Measurements from ENCODE around the gene ZNF609. TPM values are rescaled to one million over a fixed set of nuclear protein-coding genes. Genes with fewer than 3 reads are reported as not detected.
A peak's percentile ranks its signal among the peaks of the same experiment; 100 is the strongest.
"Not testable (repeated sequence)": the region's sequence is repeated elsewhere in the genome, so short reads cannot be mapped to it uniquely, and the experiment has no call there.

ZNF609 gene
- total RNA-seq, 1 experiment from 2014 or later: 35.0 TPM

DNA sequence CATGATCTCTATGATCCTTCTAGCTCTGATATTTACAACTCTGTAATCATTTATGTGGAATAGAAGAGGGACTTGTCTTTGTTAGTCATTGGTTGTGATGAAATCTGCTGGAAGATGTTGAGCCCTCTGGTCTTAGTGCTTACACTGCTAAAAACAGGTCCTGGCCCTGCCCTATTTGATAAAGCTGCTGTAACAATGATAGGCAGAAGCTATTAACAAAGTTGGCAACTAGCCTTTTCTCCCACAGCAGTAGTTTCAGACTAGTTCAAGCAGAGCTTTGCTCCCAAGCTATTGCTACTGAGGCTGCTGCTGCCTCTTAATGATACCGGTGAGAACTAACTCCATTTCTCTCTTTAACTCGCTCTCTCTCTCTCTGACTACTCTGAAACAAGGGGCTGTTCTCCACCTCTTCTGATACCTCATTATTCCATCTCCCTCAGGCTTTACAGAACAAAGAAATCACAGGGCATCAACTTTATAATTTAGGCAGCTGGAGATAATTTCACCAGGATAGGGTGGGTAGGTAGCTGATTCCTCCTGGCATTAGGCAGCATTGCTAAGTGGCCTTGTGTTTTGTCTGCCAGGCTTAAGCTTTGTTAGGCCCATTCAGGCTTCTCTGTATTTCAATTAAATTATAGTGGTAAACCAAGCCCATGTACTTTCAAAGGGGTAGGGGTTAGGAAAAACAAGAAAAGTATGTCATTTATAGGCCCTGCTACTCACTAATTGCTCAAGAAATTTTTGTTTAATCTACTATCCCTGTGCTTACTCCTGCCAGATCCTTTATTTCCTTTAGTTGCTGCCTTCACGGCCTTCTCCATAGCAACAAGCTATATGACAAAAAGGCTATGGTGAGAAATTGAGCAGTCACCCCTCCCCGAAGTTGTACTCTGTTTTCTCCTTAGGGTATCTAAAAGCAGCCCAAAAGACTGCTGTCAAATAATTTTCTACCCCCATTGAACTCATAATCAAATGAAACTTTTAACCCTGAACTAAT lies 175.4 kb downstream of the ZNF609 start:
- ChIA-PET CTCF (no interaction called here), POLR2A (ENCODE audit: low non-redundant PET) (no interaction called here)
- Histone ChIP-seq H3K27ac (ENCODE audit: low read depth, low read length, poor library complexity, severe bottlenecking) (peak overlapping the region; percentile 24), H3K9me3 (ENCODE audit: low read depth, low read length, poor library complexity, severe bottlenecking) (peaks cover 6% of the 10 kb centered on the region), H3K4me1 (ENCODE audit: insufficient read depth, low read length, poor library complexity, severe bottlenecking) (peaks cover 25% of the 10 kb centered on the region), H3K36me3 (ENCODE audit: insufficient read depth, low read length, poor library complexity, severe bottlenecking) (peaks cover 6% of the 10 kb centered on the region), H3K27me3 (replicated peaks; ENCODE audit: insufficient read depth, low read depth, low read length, poor library complexity) (no peaks in the 10 kb centered on the region), H3K4me3 (ENCODE audit: low read depth, low read length, poor library complexity, severe bottlenecking) (no peak overlapping the region)
- no TSS peak for BruUV-seq (replicated peaks)
- peak; percentile 40 for DNase-seq (ENCODE audit: low spot score)
- TF ChIP-seq, protein P1, sequence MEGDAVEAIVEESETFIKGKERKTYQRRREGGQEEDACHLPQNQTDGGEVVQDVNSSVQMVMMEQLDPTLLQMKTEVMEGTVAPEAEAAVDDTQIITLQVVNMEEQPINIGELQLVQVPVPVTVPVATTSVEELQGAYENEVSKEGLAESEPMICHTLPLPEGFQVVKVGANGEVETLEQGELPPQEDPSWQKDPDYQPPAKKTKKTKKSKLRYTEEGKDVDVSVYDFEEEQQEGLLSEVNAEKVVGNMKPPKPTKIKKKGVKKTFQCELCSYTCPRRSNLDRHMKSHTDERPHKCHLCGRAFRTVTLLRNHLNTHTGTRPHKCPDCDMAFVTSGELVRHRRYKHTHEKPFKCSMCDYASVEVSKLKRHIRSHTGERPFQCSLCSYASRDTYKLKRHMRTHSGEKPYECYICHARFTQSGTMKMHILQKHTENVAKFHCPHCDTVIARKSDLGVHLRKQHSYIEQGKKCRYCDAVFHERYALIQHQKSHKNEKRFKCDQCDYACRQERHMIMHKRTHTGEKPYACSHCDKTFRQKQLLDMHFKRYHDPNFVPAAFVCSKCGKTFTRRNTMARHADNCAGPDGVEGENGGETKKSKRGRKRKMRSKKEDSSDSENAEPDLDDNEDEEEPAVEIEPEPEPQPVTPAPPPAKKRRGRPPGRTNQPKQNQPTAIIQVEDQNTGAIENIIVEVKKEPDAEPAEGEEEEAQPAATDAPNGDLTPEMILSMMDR (conservative IDR thresholded peaks at IDR 0.05; ENCODE audit: low read depth, low read length): no peak
- no peak for TF ChIP-seq EZH2 (IDR thresholded peaks at IDR 0.05; ENCODE audit: borderline replicate concordance, low read depth, low read length, poor library complexity, severe bottlenecking)
- intact Hi-C loops (cut with micrococcal nuclease; ENCODE audit: unreplicated experiment): no loop called here

DNA sequence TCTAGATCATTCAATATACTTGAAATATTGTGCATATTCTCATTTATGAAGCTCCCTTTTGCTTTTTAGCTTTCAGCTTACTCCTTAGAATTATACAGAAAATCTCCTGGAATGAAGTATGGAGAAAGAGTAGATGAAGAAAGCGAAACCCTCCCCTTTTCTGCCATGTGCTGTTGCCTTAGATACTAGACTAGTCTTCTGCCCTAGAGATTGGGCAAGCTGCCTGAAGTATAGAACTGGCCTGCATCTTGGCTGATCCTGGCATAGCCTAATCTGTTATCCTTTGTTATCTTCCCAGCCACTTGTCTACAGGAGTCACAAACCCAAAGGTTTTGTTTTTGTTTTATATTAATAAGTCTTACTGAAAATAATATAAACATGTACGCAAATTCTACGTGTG lies 176.2 kb downstream of the ZNF609 start:
- peaks cover 6% of the 10 kb centered on the region for H3K9me3 ChIP-seq (ENCODE audit: low read depth, low read length, poor library complexity, severe bottlenecking)
- no peak overlapping the region for H3K27ac ChIP-seq (ENCODE audit: low read depth, low read length, poor library complexity, severe bottlenecking)
- ChIA-PET POLR2A (ENCODE audit: low non-redundant PET) (no interaction called here), CTCF (no interaction called here)
- no peaks in the 10 kb centered on the region for H3K27me3 ChIP-seq (replicated peaks; ENCODE audit: insufficient read depth, low read depth, low read length, poor library complexity)
- peaks cover 25% of the 10 kb centered on the region for H3K4me1 ChIP-seq (ENCODE audit: insufficient read depth, low read length, poor library complexity, severe bottlenecking)
- no peak overlapping the region for H3K4me3 ChIP-seq (ENCODE audit: low read depth, low read length, poor library complexity, severe bottlenecking)
- peaks cover 6% of the 10 kb centered on the region for H3K36me3 ChIP-seq (ENCODE audit: insufficient read depth, low read length, poor library complexity, severe bottlenecking)
- BruUV-seq (replicated peaks): no TSS peak
- no peak for DNase-seq (ENCODE audit: low spot score)
- intact Hi-C loops (cut with micrococcal nuclease; ENCODE audit: unreplicated experiment): no loop called here
- TF ChIP-seq, protein P1 (conservative IDR thresholded peaks at IDR 0.05; ENCODE audit: low read depth, low read length): no peak
- no peak for TF ChIP-seq EZH2 (IDR thresholded peaks at IDR 0.05; ENCODE audit: borderline replicate concordance, low read depth, low read length, poor library complexity, severe bottlenecking)

DNA sequence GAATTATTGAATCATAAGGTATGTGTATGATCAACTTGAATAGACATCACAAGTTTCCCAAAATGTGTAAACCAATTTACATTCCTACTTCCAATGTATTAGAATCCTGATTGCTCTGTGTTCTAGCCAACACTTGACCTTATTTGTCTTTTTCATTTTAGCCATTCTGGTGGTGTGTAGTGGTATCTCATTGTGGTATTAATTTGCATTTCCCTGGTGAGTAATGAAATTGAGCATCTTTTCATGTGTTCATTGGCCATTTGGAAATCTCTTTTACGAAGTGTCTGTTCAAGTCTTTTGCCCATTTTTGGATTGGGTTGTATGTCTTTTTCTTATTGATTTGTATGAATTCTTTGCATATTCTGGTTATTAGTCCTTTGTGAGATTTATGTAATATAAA lies 177.0 kb downstream of the ZNF609 start:
- CTCF ChIA-PET: no interaction called here
- TF ChIP-seq, protein P1 (conservative IDR thresholded peaks at IDR 0.05; ENCODE audit: low read depth, low read length): no peak
- TF ChIP-seq EZH2 (IDR thresholded peaks at IDR 0.05; ENCODE audit: borderline replicate concordance, low read depth, low read length, poor library complexity, severe bottlenecking): no peak
- intact Hi-C loops (cut with micrococcal nuclease; ENCODE audit: unreplicated experiment): no loop called here
- POLR2A ChIA-PET (ENCODE audit: low non-redundant PET): no interaction called here
- peaks cover 6% of the 10 kb centered on the region for H3K9me3 ChIP-seq (ENCODE audit: low read depth, low read length, poor library complexity, severe bottlenecking)
- no peak overlapping the region for H3K4me3 ChIP-seq (ENCODE audit: low read depth, low read length, poor library complexity, severe bottlenecking)
- H3K27ac ChIP-seq (ENCODE audit: low read depth, low read length, poor library complexity, severe bottlenecking): no peak overlapping the region
- no peaks in the 10 kb centered on the region for H3K27me3 ChIP-seq (replicated peaks; ENCODE audit: insufficient read depth, low read depth, low read length, poor library complexity)
- H3K36me3 ChIP-seq (ENCODE audit: insufficient read depth, low read length, poor library complexity, severe bottlenecking): peaks cover 6% of the 10 kb centered on the region
- BruUV-seq (replicated peaks): no TSS peak
- DNase-seq (ENCODE audit: low spot score): no peak
- H3K4me1 ChIP-seq (ENCODE audit: insufficient read depth, low read length, poor library complexity, severe bottlenecking): peaks cover 25% of the 10 kb centered on the region

DNA sequence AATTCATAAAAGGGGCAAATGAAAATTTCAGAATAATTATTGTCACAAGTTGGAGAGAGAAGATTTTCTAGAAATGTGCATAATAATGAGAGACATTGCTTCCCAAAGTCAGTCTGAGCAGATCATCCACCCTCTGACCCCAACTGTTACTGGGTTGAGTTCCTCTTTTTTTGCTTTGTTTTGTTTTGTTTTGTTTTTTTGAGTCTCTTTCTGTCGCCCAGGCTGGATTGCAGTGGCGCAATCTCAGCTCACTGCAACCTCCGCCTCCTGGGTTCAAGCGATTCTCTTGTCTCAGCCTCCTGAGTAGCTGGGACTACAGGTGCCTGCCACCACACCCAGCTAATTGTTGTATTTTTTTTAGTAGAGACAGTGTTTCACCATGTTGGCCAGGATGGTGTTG lies 179.4 kb downstream of the ZNF609 start:
- H3K27ac ChIP-seq (ENCODE audit: low read depth, low read length, poor library complexity, severe bottlenecking); intact Hi-C loops (cut with micrococcal nuclease; ENCODE audit: unreplicated experiment); H3K9me3 ChIP-seq (ENCODE audit: low read depth, low read length, poor library complexity, severe bottlenecking); POLR2A ChIA-PET (ENCODE audit: low non-redundant PET); H3K4me3 ChIP-seq (ENCODE audit: low read depth, low read length, poor library complexity, severe bottlenecking); BruUV-seq (replicated peaks); H3K27me3 ChIP-seq (replicated peaks; ENCODE audit: insufficient read depth, low read depth, low read length, poor library complexity); DNase-seq (ENCODE audit: low spot score); H3K36me3 ChIP-seq (ENCODE audit: insufficient read depth, low read length, poor library complexity, severe bottlenecking); CTCF ChIA-PET: not testable (repeated sequence)
- H3K4me1 ChIP-seq (ENCODE audit: insufficient read depth, low read length, poor library complexity, severe bottlenecking): peaks cover 18% of the 10 kb centered on the region

Measured in A673 (cell line).